HG03139 (cell line): ENCODE results near the gene SLC35F6.
"Not testable (repeated sequence)": the region's sequence is repeated elsewhere in the genome, so short reads cannot be mapped to it uniquely, and the experiment has no call there.

Experiments used
- ATAC-seq: cut with Tn5 transposase; IDR thresholded peaks from one replicate; pipeline ENCODE4 v1.9.1; 2021; ENCODE audit not compliant: unreplicated experiment

SLC35F6 gene

GRCh38 chr2:26780203-26780760, 16.2 kb downstream of the SLC35F6 start:
- ATAC-seq = no peak

GRCh38 chr2:26782876-26783704, 19.0 kb downstream of the SLC35F6 start:
- no peak for ATAC-seq

DNA sequence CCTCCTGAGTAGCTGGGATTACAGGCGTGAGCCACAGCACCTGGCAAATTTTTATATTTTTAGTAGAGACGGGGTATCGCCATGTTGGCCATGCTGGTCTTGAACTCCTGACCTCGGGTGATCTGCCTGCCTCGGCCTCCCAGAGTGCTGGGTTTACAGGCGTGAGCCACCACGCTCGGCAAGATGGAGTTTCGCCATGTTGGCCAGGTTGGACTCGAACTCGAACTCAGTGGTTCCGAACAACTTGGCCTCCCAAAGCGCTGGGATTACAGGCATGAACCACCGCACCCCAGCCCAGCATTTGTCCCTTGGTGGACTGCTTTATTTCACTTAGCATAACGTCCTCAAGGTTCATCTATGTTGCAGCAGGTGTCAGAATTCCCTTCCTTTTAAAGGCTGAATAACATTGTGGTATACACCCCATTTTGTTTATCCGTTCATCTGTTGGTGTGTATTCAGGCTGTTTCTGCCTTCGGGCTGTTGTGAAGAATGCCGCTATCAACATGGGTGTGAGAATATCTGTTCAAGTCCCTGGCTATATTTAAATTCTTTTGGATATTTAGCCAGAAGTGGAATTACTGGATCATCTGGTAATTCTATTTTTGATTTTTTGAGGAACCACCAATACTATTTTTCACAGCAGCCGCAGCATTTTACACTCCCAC, 20.6 kb downstream of the SLC35F6 start:
- no peak for ATAC-seq

GRCh38 chr2:26785431-26786206, 21.5 kb downstream of the SLC35F6 start, which contains the start of gene CENPA:
Gene CENPA, plus strand, starts transcription at chr2:26786056. Its CDS starts 141 bp downstream, at chr2:26786197.
- peak; percentile 98 for ATAC-seq

DNA sequence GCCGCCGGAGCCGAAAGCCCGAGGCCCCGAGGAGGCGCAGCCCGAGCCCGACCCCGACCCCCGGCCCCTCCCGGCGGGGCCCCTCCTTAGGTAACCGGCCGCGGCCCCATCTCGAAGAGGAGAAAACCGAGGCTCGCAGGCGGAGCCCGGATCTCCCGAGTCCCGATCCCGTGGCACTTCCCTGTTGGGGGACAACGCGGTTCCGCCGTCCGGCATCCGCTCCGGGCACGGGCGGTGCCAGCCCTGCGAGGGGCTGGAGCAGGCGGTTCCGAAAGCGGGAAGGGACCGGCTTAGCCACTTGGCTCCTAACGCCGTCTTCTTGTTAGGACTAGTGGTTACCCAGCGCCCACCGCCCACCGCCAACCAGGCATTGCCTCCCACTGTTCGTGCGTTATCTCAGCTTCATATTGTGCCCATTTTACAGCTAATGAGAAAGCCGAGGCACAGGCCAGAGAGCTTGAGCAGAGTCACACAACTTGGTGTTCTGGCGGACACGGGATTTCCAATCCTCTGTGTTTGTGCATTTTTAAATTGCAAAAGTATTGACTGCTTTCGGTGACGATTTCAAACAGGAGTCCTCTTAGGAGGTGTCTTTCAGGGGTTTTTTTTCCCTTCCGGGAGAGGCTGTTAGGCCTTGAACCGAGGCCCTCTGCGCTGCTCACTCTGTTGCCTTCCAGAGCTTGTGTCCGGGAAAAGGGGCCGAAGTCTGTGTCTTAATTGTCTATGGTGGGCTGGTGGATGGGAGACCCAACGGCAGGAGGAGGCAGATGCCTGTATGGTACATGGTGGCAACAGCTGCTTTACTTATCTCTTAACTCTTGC, 22.3 kb downstream of the SLC35F6 start:
- ATAC-seq = peak; percentile 17

DNA sequence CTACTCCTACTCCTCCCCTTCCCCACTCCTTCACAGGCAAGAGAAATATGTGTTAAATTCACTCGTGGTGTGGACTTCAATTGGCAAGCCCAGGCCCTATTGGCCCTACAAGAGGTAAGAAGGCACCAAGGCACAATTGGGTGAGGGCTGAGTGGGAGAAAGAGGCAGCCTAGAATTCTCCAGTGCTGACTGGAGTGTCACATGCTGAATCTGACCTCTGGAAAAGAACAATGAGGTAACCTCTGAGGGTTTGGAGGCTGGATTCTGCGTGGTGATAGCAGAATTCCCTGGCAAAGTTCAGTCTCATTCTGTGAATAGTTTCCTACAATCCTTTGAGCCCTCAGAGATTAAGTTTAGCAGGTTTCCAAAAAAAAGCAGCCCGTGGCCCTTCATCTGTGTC, 28.6 kb downstream of the SLC35F6 start:
- no peak for ATAC-seq

DNA sequence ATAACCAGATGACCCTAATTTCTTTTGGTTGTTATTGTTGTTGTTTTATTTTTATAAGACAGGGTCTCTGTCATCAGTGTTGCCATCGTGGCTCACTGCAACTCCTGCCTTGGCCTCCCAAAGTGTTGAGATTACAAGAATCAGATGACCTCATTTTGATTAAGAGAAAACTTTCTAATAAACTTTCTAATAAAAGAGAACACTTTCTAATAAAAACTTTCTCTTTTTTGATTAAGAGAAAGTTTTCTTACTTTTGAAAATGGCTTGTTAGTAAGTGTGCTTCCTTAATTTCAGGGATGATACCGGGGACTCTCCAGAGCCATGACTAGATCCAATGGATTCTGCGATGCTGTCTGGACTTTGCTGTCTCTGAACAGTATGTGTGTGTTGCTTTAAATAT, 29.4 kb downstream of the SLC35F6 start:
- no peak for ATAC-seq

- ATAC-seq = not testable (repeated sequence)
These were observed 31.1 kb downstream of the SLC35F6 start for GRCh38 chr2:26795135-26795534.

DNA sequence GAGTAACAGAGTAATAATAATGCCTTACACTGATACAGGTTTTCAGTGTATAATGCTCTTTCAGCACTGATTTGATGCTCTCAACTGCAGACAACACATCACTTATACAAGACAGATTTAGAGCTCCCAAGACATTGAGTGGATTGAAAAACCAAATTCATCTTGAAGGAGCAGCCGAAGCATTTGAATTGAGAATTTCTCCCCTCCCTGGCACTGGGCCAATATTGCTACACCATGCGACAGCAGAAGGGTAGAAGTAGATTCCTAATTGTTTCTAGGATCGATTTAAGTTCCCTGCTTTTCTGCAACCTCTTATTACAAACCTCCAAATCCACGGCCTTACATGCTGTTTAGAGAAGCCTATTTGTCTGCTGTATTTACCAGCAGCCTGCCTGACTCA, 37.2 kb downstream of the SLC35F6 start:
- ATAC-seq = no peak

DNA sequence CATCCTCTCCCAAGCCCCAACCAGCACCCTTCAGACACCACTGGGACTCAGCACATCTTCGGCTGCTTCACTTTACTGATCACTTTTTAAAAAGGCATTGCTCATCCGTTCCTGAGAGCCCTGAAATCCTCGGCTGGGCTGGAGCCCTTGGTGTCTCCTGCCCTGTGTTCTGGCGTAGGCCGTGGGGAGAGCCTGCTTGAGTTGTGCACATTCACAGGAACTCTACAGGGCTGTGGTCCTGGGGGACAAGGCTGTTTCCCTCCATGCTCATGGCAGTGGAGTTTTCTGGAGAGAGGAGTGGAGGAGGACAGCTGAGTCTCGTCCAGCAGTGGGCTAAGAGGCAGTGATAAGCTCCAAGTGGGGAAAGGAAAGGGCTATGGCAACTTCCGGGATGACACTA, 37.7 kb downstream of the SLC35F6 start:
- no peak for ATAC-seq

DNA sequence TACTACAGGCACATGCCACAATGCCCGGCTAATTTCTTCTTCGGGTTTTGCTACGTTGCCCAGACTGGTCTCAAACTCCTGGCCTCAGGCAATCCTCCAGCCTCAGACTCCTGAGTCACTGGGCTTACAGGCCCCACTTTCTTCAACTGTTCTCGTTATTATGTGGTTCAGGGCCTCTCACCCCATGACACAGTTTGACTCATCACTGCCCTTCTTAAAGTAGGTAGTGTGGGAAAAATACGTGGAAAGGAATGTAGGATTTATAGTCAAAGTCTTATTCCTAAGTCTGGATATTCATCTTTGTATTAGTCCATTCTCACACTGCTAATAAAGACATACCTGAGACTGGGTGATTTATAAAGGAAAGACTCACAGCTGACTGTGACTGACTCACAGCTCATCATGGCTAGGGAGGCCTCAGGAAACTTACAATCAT, 41.2 kb downstream of the SLC35F6 start:
- no peak for ATAC-seq

DNA sequence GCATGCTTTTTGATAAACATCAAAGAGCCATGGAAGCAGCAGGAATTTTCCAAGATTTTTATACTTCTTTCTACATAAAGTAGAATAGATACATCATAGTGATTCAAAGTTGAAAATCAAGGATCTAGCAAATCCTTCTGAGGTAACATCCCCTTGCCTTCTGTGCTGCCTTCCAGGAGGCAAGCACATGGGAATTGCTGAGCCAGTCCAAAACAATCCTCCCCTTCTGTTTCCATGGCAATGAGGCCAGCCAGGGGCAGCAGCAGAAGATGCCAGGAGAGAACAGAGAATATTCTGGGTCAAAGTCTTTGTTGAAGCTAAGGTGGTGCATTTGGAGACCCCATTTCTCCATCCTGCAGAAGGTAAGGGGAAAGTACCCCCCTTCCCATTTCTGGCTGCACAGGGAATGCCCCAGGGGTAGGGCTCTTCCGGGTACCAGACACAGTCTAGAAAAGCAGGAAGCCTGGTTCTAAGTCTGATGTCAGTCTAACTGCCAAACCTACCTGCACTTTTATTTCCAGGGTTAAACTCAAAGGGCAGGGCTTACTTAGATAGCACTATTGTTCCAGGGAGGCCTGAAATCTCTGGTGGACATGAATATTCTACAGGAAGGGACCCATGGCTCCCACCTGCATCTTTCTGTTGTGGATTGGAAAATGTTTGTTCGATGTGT, 43.8 kb downstream of the SLC35F6 start:
- no peak for ATAC-seq

- ATAC-seq = no peak
These were observed 45.1 kb downstream of the SLC35F6 start for GRCh38 chr2:26809211-26809610.

GRCh38 chr2:26809876-26810577, 45.9 kb downstream of the SLC35F6 start:
- ATAC-seq = no peak

GRCh38 chr2:26811261-26811660, 47.2 kb downstream of the SLC35F6 start:
- ATAC-seq = no peak

DNA sequence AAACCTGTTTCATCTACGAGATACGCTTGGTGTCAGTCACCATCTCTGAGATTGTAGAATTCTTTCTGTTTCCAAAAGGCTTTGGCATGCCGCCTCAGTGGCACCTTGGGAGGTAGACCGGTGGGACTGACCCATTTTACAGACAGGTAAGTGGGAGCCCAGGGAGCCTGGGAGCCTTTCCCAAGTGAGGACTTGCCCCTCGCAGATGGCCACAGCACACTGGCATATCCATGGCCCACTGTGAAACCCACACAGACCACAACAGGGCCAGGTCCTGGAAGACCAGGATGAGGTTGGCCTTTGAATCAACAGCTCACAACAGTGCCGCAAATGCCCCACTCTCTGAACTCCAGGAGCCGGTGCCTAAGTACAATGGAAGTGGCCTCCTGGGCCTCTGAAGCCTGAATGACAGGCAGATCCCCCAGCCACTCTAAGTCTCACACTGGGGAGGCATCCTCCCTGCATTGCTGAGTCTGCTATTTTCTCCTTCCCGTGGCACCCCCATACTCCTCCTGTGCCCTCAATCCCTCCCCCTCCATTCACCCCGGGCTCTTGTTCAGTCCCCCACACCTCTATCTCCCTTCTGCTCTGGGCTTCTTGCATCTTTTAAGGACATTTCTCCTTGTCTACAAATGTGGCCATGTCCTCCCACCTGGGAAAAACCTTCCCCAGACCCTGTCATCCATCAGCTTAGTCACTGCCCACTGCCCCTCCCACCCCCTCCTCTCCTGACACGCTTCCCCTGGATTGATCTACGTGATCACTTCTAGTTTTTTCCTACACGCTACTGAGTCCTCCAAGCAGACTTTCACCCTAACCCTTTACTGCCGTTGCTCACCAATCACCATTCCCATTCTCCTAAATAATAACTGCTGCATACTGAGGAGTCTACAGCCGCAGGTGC, 48.0 kb downstream of the SLC35F6 start:
- ATAC-seq = no peak

- ATAC-seq = no peak
These were observed 48.6 kb downstream of the SLC35F6 start for GRCh38 chr2:26812731-26813130.

GRCh38 chr2:26814072-26814765, 50.1 kb downstream of the SLC35F6 start:
- ATAC-seq = not testable (repeated sequence)
